Nephron (organoid): Measurements from ENCODE around the gene BICRAL.

Experiments used
- H3K27ac Mint-ChIP-seq, 3 experiments: 2 replicates each; pipeline ENCODE4 v1.8.0; 2020; ENCODE audit warnings: mixed read lengths in 3 of 3, mild to moderate bottlenecking in 2 of 3, moderate library complexity in 1 of 3
- H3K27me3 Mint-ChIP-seq: 2 replicates; pipeline ENCODE4 v1.8.0; 2021; ENCODE audit warnings: low read depth, mild to moderate bottlenecking, moderate library complexity, mixed read lengths
- H3K36me3 Mint-ChIP-seq: 2 replicates; pipeline ENCODE4 v1.8.0; 2020; ENCODE audit warnings: low read depth, mixed read lengths
- H3K4me1 Mint-ChIP-seq: 2 replicates; pipeline ENCODE4 v1.8.0; 2020; ENCODE audit warnings: mixed read lengths
- H3K4me3 Mint-ChIP-seq, 3 experiments: 2 replicates each; pipeline ENCODE4 v1.8.0; 2020; ENCODE audit warnings: mild to moderate bottlenecking in 3 of 3, mixed read lengths in 3 of 3, moderate library complexity in 2 of 3
- H3K9me3 Mint-ChIP-seq: 2 replicates; pipeline ENCODE4 v1.8.0; 2020; ENCODE audit warnings: mixed read lengths
- TF ChIP-seq, protein P1 (sequence below), 3 experiments: fragments of 200-600 bp; sonication (generic); IDR thresholded peaks; one replicate each; pipeline ENCODE4 v1.5.0; 2021; ENCODE audit warnings: antibody characterized with exemption in 3 of 3; ENCODE audit not compliant: unreplicated experiment in 3 of 3

The BICRAL gene

DNA sequence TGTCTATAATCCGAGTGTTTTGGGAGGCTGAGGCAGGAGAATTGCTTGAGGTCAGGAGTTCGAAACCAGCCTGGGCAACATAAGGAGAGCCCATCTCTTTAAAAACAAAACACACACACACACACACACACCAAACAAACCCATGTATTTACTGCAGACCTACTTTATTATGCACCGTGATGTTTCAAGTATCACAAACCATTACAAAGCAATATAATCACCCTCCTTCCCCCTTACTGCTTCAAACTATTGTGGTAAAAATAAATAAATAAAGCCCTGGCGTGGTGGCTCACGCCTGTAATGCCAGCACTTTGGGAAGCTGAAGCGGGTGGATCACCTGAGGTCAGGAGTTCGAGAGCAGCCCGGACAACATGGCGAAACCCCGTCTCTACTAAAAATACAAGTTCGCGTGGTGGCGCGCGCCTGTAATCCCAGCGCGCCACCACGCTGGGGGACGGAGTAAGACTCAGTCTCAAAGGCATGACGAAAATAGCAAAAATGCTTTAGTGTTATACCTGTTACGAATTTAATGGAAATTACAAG is 37.4 kb upstream of the BICRAL start:
- Mint-ChIP-seq H3K9me3 (no peaks in the 10 kb centered on the region), H3K27me3 (no peaks in the 10 kb centered on the region), H3K36me3 (peaks cover 4% of the 10 kb centered on the region), H3K27ac (peak overlapping the region; percentile 33 to 98 (median 70)), H3K4me3 (peak overlapping the region; percentile 96 to 100 (median 97)), H3K4me1 (peaks cover 36% of the 10 kb centered on the region)
- TF ChIP-seq, protein P1, sequence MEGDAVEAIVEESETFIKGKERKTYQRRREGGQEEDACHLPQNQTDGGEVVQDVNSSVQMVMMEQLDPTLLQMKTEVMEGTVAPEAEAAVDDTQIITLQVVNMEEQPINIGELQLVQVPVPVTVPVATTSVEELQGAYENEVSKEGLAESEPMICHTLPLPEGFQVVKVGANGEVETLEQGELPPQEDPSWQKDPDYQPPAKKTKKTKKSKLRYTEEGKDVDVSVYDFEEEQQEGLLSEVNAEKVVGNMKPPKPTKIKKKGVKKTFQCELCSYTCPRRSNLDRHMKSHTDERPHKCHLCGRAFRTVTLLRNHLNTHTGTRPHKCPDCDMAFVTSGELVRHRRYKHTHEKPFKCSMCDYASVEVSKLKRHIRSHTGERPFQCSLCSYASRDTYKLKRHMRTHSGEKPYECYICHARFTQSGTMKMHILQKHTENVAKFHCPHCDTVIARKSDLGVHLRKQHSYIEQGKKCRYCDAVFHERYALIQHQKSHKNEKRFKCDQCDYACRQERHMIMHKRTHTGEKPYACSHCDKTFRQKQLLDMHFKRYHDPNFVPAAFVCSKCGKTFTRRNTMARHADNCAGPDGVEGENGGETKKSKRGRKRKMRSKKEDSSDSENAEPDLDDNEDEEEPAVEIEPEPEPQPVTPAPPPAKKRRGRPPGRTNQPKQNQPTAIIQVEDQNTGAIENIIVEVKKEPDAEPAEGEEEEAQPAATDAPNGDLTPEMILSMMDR (IDR thresholded peaks at IDR 0.05; ENCODE audit: unreplicated experiment in 3 of 3) = no peak

DNA sequence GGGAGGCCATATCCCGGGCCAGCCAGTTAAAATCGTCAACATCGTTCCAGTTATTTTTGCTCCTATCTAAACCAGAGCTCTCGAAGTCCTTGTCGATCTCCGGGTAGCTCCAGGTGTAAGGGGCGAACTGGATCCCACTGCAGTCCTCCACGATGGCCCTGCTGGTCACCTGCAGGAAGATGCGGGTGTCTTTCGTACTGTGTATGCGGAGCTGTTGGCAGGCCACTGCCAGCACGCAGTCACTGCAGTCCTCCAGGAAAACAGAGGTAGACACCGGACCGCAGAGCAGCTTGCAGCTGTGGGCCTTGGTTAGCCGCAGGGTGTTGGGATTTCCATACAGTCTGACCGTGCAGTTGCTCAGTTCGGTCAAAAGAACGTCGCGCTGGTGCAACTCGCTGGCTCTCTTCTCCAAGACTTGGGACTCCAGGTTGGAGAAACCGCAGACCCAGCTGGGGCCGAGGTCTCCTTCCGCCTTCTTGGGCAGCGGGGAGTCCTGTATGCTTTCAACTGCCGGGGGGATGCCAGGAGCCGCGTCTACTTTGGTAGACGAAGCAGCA is 36.7 kb upstream of the BICRAL start:
- TF ChIP-seq, protein P1 (IDR thresholded peaks at IDR 0.05; ENCODE audit: unreplicated experiment in 3 of 3) = no peak
- peaks cover 36% of the 10 kb centered on the region for H3K4me1 Mint-ChIP-seq
- peak overlapping the region; percentile 96 to 100 (median 97) for H3K4me3 Mint-ChIP-seq
- H3K27me3 Mint-ChIP-seq = no peaks in the 10 kb centered on the region
- peak overlapping the region; percentile 33 to 98 (median 70) for H3K27ac Mint-ChIP-seq
- peaks cover 4% of the 10 kb centered on the region for H3K36me3 Mint-ChIP-seq
- H3K9me3 Mint-ChIP-seq = no peaks in the 10 kb centered on the region

DNA sequence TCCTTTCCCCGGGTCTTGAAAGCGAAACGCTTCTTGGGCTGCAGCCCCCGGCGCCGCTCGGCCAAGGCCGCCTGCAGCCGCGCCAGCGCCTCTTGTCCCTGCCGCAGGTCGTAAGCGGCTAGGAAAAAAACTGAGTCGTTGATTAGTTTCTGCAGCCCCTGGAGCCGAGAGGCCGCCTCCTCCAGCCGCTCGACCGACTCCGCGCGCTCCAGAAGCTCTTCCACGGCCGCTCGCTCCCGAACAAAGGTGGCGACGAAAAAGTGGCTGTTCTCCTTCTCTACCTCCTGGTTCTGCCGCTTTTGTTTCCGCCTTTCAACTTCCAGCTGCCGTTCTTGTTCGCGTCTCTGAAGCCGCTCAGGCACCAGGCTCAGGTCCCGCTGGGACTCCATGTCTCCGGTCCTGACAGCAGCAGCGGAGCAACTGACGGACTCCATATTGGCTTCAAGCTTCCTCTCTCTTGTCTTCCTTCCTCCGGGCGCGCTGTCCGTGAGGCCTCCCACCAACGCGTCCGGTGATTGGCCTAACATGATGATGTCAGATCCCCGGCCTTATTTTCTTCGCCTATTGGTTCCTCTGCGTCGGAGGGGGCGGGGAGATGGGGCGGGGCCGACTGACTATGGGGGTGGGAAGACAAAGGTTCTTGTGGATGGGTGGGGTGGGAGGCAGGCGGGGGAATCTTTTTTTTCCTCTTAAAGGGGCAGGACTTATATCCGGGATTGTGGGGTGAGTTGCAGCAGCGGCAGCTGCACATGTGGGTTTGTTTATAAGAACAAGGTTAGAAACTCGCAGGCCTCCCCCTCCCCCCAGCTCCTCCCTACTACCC is 36.0 kb upstream of the BICRAL start, which contains the start of gene TBCC:
Gene TBCC, minus strand, starts transcription at position 464 of the 823 bp plus-strand sequence. Its CDS starts 30 bp downstream, at position 434.
- peaks cover 4% of the 10 kb centered on the region for H3K36me3 Mint-ChIP-seq
- H3K4me1 Mint-ChIP-seq = peaks cover 36% of the 10 kb centered on the region
- TF ChIP-seq, protein P1 (IDR thresholded peaks at IDR 0.05; ENCODE audit: unreplicated experiment in 3 of 3) = no peak
- peak within 1 kb of the TSS; percentile 96 to 100 (median 97) for H3K4me3 Mint-ChIP-seq
- H3K9me3 Mint-ChIP-seq = no peaks in the 10 kb centered on the region
- H3K27ac Mint-ChIP-seq = peak within 1 kb of the TSS; percentile 97 to 99 (median 98)
- no peaks in the 10 kb centered on the region for H3K27me3 Mint-ChIP-seq

DNA sequence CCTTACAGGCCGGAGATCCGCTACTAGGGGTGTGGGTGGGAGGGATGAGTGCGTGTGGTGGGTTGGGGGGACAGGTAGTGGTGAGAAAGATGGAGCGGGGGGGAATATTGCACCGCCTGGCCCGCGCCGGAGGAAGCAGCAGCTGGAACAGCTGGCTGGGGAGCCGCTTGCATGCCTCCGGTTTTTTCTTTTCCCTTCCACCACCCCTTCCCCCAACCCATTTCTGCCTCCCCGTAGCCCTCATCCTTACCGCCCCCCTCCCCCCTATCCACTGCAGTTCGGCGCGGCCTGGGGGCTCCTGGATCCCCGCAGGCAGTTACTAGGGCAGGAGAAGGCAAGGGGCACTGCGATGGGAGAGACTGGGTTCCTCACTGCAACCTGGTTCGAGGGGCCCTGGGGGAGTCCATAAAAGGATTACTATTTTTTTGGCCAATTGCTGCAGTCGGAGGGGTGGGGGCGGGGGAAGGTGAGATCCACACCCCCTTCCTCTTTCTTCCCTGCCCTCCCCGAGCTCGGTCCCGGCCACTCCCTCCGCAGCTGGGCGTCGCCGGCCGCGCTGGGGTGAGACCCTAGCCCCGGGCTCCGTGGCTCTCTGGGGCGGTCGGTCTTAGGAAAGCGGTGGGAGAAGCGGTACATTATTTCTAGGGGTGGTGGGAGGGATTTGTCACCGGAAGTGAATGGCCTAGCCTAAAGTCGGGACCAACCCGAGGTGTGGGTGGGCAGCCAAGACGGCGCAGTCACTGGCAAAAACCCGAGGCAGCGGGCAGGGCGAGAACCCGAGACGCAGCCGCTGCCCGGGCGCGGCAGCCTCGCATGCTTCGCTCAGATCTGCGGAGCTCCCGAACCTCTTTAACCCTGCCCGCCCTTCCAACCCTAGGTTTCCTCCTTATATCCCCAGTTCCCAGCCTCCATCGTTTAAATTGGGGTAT is 35.1 kb upstream of the BICRAL start:
- Mint-ChIP-seq H3K4me3 (peak overlapping the region; percentile 96 to 100 (median 97)), H3K4me1 (peaks cover 41% of the 10 kb centered on the region), H3K36me3 (peaks cover 4% of the 10 kb centered on the region), H3K27ac (peak overlapping the region; percentile 97 to 99 (median 98)), H3K9me3 (no peaks in the 10 kb centered on the region), H3K27me3 (no peaks in the 10 kb centered on the region)
- TF ChIP-seq, protein P1 (IDR thresholded peaks at IDR 0.05; ENCODE audit: unreplicated experiment in 3 of 3) = no peak

DNA sequence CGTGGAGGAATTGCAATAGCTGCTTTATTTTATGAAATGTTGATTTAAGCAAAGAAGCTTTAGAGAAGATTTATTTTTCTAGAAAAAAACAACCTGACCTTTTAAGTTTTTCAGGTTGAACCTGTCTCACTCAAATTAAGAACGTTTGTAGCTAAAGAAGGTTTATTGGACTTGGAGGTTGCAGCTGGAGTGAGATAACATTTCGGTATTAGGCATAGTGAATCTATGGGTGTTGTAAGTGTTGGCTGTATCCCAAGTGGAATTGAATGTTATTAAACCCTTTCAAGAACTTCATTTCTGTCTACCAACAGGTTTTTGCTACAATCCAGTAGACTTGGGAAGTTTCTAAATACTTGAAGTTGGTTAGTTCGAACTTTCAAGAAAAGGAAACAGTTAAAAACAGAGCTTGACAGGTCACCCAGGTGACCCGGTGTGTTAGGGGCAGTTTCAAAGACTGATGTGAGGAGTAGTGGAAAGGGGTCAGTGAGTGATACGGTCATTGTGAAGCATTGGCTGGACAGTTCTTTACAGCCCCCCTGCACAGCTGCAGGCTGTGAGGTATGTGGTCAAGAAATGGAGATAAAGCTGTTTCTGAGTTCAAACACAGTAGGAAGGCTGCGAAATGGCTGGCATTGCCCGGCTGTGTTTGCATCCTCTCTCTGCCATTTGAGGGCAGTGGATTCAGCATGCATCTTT is 33.5 kb upstream of the BICRAL start:
- Mint-ChIP-seq H3K27me3 (no peaks in the 10 kb centered on the region), H3K9me3 (no peaks in the 10 kb centered on the region), H3K4me3 (peak overlapping the region; percentile 96 to 100 (median 97)), H3K27ac (peak overlapping the region; percentile 97 to 99 (median 98)), H3K36me3 (peaks cover 4% of the 10 kb centered on the region), H3K4me1 (peaks cover 30% of the 10 kb centered on the region)
- TF ChIP-seq, protein P1 (IDR thresholded peaks at IDR 0.05; ENCODE audit: unreplicated experiment in 3 of 3) = no peak
